ENCODE measurements around the gene DNAJC27. TPM values are rescaled to one million over a fixed set of nuclear protein-coding genes. Genes with fewer than 3 reads are reported as not detected.

DNAJC27 gene
- total RNA-seq, 1 experiment from 2014 or later: 5.1 TPM

GRCh38 chr2:24958411-24958935, 13.3 kb downstream of the DNAJC27 start:
- Histone ChIP-seq H4K20me1 (ENCODE audit: control insufficient read depth, insufficient read depth, insufficient read length) (no peaks in the 10 kb centered on the region), H2BK15ac (ENCODE audit: low read depth, low read length) (no peak overlapping the region), H3K18ac (ENCODE audit: insufficient read length, low read depth, low read length) (no peak overlapping the region), H2BK5ac (ENCODE audit: insufficient read length, low read length) (no peak overlapping the region), H2AFZ (ENCODE audit: low read length) (no peak overlapping the region), H3K56ac (ENCODE audit: insufficient read length, low read depth, low read length) (no peak overlapping the region), H3K23ac (ENCODE audit: insufficient read length, low read depth, low read length) (no peak overlapping the region), H2AK5ac (ENCODE audit: insufficient read length, low read length) (no peak overlapping the region), H4K91ac (ENCODE audit: insufficient read length, low read depth, low read length) (no peak overlapping the region), H3K79me2 (ENCODE audit: insufficient read depth, low read length) (no peaks in the 10 kb centered on the region), H2BK20ac (ENCODE audit: low read depth, low read length, poor library complexity, severe bottlenecking) (no peak overlapping the region), H3K27me3 (ENCODE audit: insufficient read depth, low read length) (no peaks in the 10 kb centered on the region), H3K9me3 (ENCODE audit: control insufficient read depth, low read depth, low read length) (no peaks in the 10 kb centered on the region), H3K4ac (ENCODE audit: low read depth, low read length) (no peak overlapping the region), H3K79me1 (ENCODE audit: insufficient read depth, low read depth, low read length, poor library complexity, severe bottlenecking) (no peaks in the 10 kb centered on the region), H3K27ac (ENCODE audit: insufficient read length, low read depth, low read length) (no peak overlapping the region), H3K4me1 (ENCODE audit: insufficient read depth, low read length) (no peaks in the 10 kb centered on the region), H2BK120ac (ENCODE audit: low read depth, low read length, poor library complexity, severe bottlenecking) (no peak overlapping the region), H3T11ph (ENCODE audit: low read length) (no peak overlapping the region), H3K4me2 (ENCODE audit: insufficient read depth, insufficient read length, low read length) (no peak overlapping the region), H4K5ac (ENCODE audit: insufficient read length, low read depth, low read length) (no peak overlapping the region), H3K14ac (ENCODE audit: insufficient read depth, low read length) (no peak overlapping the region), H2BK12ac (ENCODE audit: insufficient read length, low read depth, low read length) (no peak overlapping the region), H4K8ac (replicated peaks; ENCODE audit: insufficient read length, low read depth, low read length) (no peak overlapping the region), H3K9ac (ENCODE audit: extremely low read depth, insufficient read length, low read length) (no peak overlapping the region), H3K23me2 (ENCODE audit: insufficient read length, low read depth, low read length, poor library complexity, severe bottlenecking) (no peaks in the 10 kb centered on the region)
- TF ChIP-seq, protein P1, sequence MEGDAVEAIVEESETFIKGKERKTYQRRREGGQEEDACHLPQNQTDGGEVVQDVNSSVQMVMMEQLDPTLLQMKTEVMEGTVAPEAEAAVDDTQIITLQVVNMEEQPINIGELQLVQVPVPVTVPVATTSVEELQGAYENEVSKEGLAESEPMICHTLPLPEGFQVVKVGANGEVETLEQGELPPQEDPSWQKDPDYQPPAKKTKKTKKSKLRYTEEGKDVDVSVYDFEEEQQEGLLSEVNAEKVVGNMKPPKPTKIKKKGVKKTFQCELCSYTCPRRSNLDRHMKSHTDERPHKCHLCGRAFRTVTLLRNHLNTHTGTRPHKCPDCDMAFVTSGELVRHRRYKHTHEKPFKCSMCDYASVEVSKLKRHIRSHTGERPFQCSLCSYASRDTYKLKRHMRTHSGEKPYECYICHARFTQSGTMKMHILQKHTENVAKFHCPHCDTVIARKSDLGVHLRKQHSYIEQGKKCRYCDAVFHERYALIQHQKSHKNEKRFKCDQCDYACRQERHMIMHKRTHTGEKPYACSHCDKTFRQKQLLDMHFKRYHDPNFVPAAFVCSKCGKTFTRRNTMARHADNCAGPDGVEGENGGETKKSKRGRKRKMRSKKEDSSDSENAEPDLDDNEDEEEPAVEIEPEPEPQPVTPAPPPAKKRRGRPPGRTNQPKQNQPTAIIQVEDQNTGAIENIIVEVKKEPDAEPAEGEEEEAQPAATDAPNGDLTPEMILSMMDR (conservative IDR thresholded peaks at IDR 0.05): no peak
- Mint-ChIP-seq H3K9me3 (peaks cover 0 to 7% of the 10 kb centered on the region in 2 experiments; a peak in 2 of 5 replicates), H3K4me1 (peaks cover 0 to 4% of the 10 kb centered on the region in 2 experiments; a peak in 2 of 4 replicates), H3K36me3 (ENCODE audit: insufficient read depth in 1 of 3, low read depth in 3 of 3) (peaks cover 31 to 59% (median 52%) of the 10 kb centered on the region in 3 experiments), H3K27me3 (ENCODE audit: low read depth) (no peaks in the 10 kb centered on the region), H3K4me3 (no peak overlapping the region), H3K27ac (no peak overlapping the region)
- no CpG with 5 or more reads among the region's 3 CpGs for WGBS (ENCODE audit: extremely low coverage, insufficient read length, low lambda C conversion rate)
- no peak for DNase-seq

All from H9 (cell line).